Gastrocnemius medialis (tissue), 4 donors: ENCODE data around the gene IFNGR2.

Source experiments
- CTCF ChIP-seq, 5 experiments: fragments of 450-650 bp in 3 of 5; fragments of 200-600 bp in 2 of 5; sonication (generic) in 2 of 5; IDR thresholded peaks in 4 of 5; conservative IDR thresholded peaks in 1 of 5; 1 replicate in 4 of 5; 2 replicates in 1 of 5; pipeline ENCODE4 v1.5.1; 2016 to 2019; ENCODE audit warnings: antibody characterized with exemption in 5 of 5, mild to moderate bottlenecking in 3 of 5, moderate library complexity in 3 of 5
- POLR2A ChIP-seq, 2 donors: fragments of 450-650 bp; IDR thresholded peaks; one replicate each; pipeline ENCODE4 v1.6.1; 2017; ENCODE audit warnings: antibody characterized with exemption in 2 of 2, mild to moderate bottlenecking in 2 of 2, moderate library complexity in 2 of 2

DNA sequence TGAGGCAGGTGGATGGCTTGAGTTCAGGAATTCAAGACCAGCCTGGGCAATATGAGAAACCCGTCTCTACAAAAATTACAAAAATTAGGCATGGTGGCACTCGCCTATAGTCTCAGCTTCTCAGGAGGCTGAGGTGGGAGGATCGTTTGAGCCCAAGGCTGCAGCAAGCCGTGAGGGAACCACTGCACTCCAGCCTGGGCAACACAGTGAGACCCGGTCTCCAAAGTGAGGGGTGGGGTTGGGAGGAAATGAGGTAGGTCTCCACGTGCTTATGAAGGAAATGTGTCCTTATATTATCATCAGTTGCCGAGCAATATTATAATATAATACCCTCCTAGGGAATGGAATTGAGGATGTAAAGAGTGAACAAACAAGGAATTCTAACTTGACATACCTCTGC lies 73.9 kb downstream of the IFNGR2 start:
- TF ChIP-seq CTCF (IDR thresholded peaks at IDR 0.05 in 4 of 5, conservative IDR thresholded peaks at IDR 0.05 in 1 of 5): no peak
- TF ChIP-seq POLR2A (IDR thresholded peaks at IDR 0.05): no peak
